Inflammatory macrophage (primary cell): ENCODE results near the gene ZNF709.
"Not testable (repeated sequence)": the region's sequence is repeated elsewhere in the genome, so short reads cannot be mapped to it uniquely, and the experiment has no call there.

Experiments used
- DNase-seq, 2 donors: peaks; one replicate each; pipeline ENCODE4 v3.0.0-alpha.2; 2020 to 2022
- total RNA-seq, 18 experiments: gene quantifications; one replicate each; lab custom pipeline; 2026; ENCODE audit warnings: mixed read lengths in 6 of 18, inconsistent platforms in 2 of 18; lab: John Stamatoyannopoulos, UW

ZNF709 gene
- 0 to 0.32 (median 0.08) reads per million in 18 experiments for total RNA-seq

- DNase-seq: peak; percentile 90
These were observed at the start of gene ZNF709 for GRCh38 chr19:12484371-12485051. TSS of gene ZNF709 (minus strand) at chr19:12484816. CDS start at chr19:12484657, 159 bp downstream.

GRCh38 chr19:12527034-12527836 is 42.6 kb upstream of the ZNF709 start:
- peak; percentile 14 to 40 for DNase-seq

- no peak for DNase-seq
These were observed 41.9 kb upstream of the ZNF709 start for GRCh38 chr19:12526542-12526941.

- DNase-seq: no peak
These were observed 37.4 kb upstream of the ZNF709 start for GRCh38 chr19:12521996-12522395.

- no peak for DNase-seq
These were observed 29.0 kb upstream of the ZNF709 start for GRCh38 chr19:12513531-12514061.

GRCh38 chr19:12497032-12497431 is 12.4 kb upstream of the ZNF709 start:
- DNase-seq: no peak

GRCh38 chr19:12496480-12496879 is 11.9 kb upstream of the ZNF709 start:
- no peak for DNase-seq

- DNase-seq: peak; percentile 84 to 91
These were observed 10.6 kb upstream of the ZNF709 start for GRCh38 chr19:12495002-12495802.

- no peak for DNase-seq
These were observed 9.7 kb upstream of the ZNF709 start for GRCh38 chr19:12494260-12494860.

GRCh38 chr19:12486265-12486783 is 1.7 kb upstream of the ZNF709 start:
- not testable (repeated sequence) for DNase-seq

GRCh38 chr19:12485571-12485970 is 955 bp upstream of the ZNF709 start:
- DNase-seq: no peak

GRCh38 chr19:12485052-12485416 is 418 bp upstream of the ZNF709 start:
- no peak for DNase-seq

GRCh38 chr19:12484011-12484370 is 625 bp downstream of the ZNF709 start:
- no peak for DNase-seq

GRCh38 chr19:12482509-12482886 is 2.1 kb downstream of the ZNF709 start:
- DNase-seq: no peak

GRCh38 chr19:12481781-12482508 is 2.7 kb downstream of the ZNF709 start:
- no peak for DNase-seq

- DNase-seq: no peak
These were observed 6.2 kb downstream of the ZNF709 start for GRCh38 chr19:12478234-12478941.

- not testable (repeated sequence) for DNase-seq
These were observed 17.0 kb downstream of the ZNF709 start for GRCh38 chr19:12467651-12468050.

GRCh38 chr19:12465211-12465610 is 19.4 kb downstream of the ZNF709 start:
- DNase-seq: no peak

- no peak for DNase-seq
These were observed 19.8 kb downstream of the ZNF709 start for GRCh38 chr19:12464769-12465168.

GRCh38 chr19:12464139-12464538 is 20.5 kb downstream of the ZNF709 start:
- DNase-seq: not testable (repeated sequence)

- no peak for DNase-seq
These were observed 31.1 kb downstream of the ZNF709 start for GRCh38 chr19:12453495-12453894.
